ENCODE data around the gene RDX.
"Not testable (repeated sequence)": the region's sequence is repeated elsewhere in the genome, so short reads cannot be mapped to it uniquely, and the experiment has no call there.

RDX gene

GRCh38 chr11:110235966-110236365 lies 60.4 kb downstream of the RDX start:
- in situ Hi-C loops (cut with MboI; ENCODE audit: low pct_unique_long_range_greater_than_20kb, low sequenced_read_pairs, unreplicated experiment), result no loop called here
- TF ChIP-seq CTCF (IDR thresholded peaks at IDR 0.05; ENCODE audit: extremely low read depth, insufficient read depth, missing control alignments), result no peak
- no peak for DNase-seq (ENCODE audit: low spot score)

DNA sequence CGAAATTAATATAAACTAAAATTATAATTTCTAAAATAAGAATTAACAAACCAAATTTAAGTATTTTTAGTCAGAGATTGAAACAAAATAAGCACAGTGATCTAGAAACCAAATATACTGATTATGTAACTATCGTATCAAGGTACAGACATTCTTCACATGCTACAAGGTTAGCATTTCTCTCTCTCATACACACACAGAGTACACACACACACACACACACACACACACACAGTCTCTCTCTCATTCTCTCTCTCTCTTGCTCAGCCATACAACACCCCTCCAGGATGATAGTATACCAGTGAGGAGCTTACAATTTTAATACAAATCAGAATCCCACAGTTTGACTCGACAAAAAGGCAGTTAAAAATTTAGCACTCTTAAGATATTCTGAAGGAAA lies 66.0 kb downstream of the RDX start:
- in situ Hi-C loops (cut with MboI; ENCODE audit: low pct_unique_long_range_greater_than_20kb, low sequenced_read_pairs, unreplicated experiment), result no loop called here
- DNase-seq (ENCODE audit: low spot score), result no peak
- no peak for TF ChIP-seq CTCF (IDR thresholded peaks at IDR 0.05; ENCODE audit: extremely low read depth, insufficient read depth, missing control alignments)

DNA sequence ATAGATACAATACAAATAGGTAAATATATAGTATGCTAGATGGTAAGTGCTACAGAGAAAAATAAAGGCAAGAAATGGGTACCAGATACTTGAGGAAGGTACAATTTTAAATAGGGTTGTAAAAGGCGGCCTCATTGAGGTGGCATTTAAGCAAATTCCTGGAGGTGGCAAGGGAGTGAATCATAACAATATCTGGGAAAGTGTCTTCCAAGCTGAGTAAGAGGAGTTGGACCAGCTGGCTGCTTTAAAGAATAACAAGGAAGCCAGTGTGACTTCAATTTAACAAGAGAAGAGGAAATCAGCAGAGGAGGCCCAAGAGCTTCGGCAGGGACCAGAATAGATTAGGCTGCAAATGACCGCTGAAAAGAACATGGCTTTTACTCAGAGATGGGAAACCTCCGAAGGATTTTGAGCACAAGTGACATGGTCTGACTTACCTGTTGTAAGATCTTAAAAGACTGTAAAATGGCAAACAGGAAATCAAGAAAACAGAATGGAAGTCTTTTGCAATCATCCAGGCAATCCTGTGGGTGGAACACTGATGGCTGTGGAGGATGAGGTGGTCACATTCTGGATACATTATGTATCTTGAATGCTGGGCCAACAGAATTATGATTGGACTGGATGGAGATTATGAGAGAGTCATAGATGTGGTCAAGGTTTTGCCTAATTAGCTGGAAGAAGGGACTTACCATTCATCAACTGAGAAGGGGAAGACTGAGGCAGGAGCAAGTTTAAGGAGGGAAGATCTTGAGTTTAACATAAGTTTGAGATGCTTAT lies 77.2 kb downstream of the RDX start:
- TF ChIP-seq CTCF (IDR thresholded peaks at IDR 0.05; ENCODE audit: extremely low read depth, insufficient read depth, missing control alignments), result no peak
- in situ Hi-C loops (cut with MboI; ENCODE audit: low pct_unique_long_range_greater_than_20kb, low sequenced_read_pairs, unreplicated experiment), result loop anchor here (25.0 kb wide), 1 partner anchor 1018 kb away; the partner anchor contains the start of gene POU2AF2
- DNase-seq (ENCODE audit: low spot score), result no peak

GRCh38 chr11:110217936-110218335 lies 78.5 kb downstream of the RDX start:
- in situ Hi-C loops (cut with MboI; ENCODE audit: low pct_unique_long_range_greater_than_20kb, low sequenced_read_pairs, unreplicated experiment), result loop anchor here (25.0 kb wide), 1 partner anchor 1019 kb away; the partner anchor contains the start of gene POU2AF2
- no peak for TF ChIP-seq CTCF (IDR thresholded peaks at IDR 0.05; ENCODE audit: extremely low read depth, insufficient read depth, missing control alignments)
- no peak for DNase-seq (ENCODE audit: low spot score)

- in situ Hi-C loops (cut with MboI; ENCODE audit: low pct_unique_long_range_greater_than_20kb, low sequenced_read_pairs, unreplicated experiment), result loop anchor here (25.0 kb wide), 1 partner anchor 1020 kb away; the partner anchor contains the start of gene POU2AF2
- no peak for DNase-seq (ENCODE audit: low spot score)
- no peak for TF ChIP-seq CTCF (IDR thresholded peaks at IDR 0.05; ENCODE audit: extremely low read depth, insufficient read depth, missing control alignments)
Observed at GRCh38 chr11:110217223-110217877, 79.1 kb downstream of the RDX start.

GRCh38 chr11:110209313-110209694 lies 87.1 kb downstream of the RDX start:
- in situ Hi-C loops (cut with MboI; ENCODE audit: low pct_unique_long_range_greater_than_20kb, low sequenced_read_pairs, unreplicated experiment), result loop anchor here (10.0 to 25.0 kb wide), 2 partner anchors 225 to 1028 kb away; partner anchors contain the start of gene POU2AF2
- DNase-seq (ENCODE audit: low spot score), result not testable (repeated sequence)

- DNase-seq (ENCODE audit: low spot score), result not testable (repeated sequence)
- in situ Hi-C loops (cut with MboI; ENCODE audit: low pct_unique_long_range_greater_than_20kb, low sequenced_read_pairs, unreplicated experiment), result loop anchor here (10.0 to 25.0 kb wide), 2 partner anchors 226 to 1029 kb away; partner anchors contain the start of gene POU2AF2
Observed at GRCh38 chr11:110208678-110209312, 87.6 kb downstream of the RDX start.

Measured in GM13977 (cell line).